Measurements from ENCODE around the gene GPR152. TPM values are rescaled to one million over a fixed set of nuclear protein-coding genes. Genes with fewer than 3 reads are reported as not detected.
A peak's percentile ranks its signal among the peaks of the same experiment; 100 is the strongest.

The GPR152 gene
- total and polyA plus RNA-seq, 5 donors from 2014 or later = 0.13 to 0.84 (median 0.35) TPM; not detected in 1

DNA sequence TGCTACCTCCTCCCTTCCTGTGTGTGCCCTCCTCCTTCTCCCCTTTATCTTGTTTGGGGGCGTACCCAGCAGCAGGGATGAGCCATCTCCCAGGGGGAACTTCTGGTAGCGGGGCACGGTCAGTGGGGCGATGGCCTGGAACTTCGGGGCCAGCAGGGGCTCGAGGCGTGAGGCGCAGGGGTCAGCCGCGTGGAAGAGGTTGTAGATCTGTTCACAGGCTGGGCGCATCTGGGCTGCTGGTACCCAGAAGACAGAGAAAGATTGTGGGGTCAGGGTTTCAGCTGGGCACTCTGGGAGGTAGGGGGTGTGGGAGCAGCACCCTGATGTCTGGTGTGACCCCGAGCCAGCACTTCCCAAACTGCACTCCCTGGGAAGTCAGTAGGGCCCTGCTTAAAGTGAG lies 43.6 kb upstream of the GPR152 start:
- Histone ChIP-seq H3K9me3 (ENCODE audit: control insufficient read depth in 2 of 2, low read length in 2 of 2) (no peaks in the 10 kb centered on the region), H3K4me3 (ENCODE audit: low read depth, low read length) (no peak overlapping the region), H3K36me3 (ENCODE audit: control insufficient read depth, insufficient read depth, low read length) (peaks cover 57% of the 10 kb centered on the region), H3K27ac (ENCODE audit: insufficient read depth, low read length, poor library complexity, severe bottlenecking) (no peak overlapping the region), H3K4me1 (ENCODE audit: control insufficient read depth, insufficient read depth, low read length, poor library complexity, severe bottlenecking) (no peaks in the 10 kb centered on the region), H3K27me3 (ENCODE audit: control insufficient read depth, insufficient read depth, low read length) (no peaks in the 10 kb centered on the region)
- Mint-ChIP-seq H3K9me3 (no peaks in the 10 kb centered on the region), H3K27me3 (no peaks in the 10 kb centered on the region), H3K4me1 (peaks cover 3 to 11% (median 7%) of the 10 kb centered on the region in 4 donors), H3K36me3 (peaks cover 7% of the 10 kb centered on the region), H3K27ac (no peak overlapping the region), H3K4me3 (no peak overlapping the region)
- ATAC-seq (ENCODE audit: low read depth in 2 of 2) = no peak
- no peak for DNase-seq

GRCh38 chr11:67495234-67496005 lies 42.9 kb upstream of the GPR152 start:
- H3K9me3 Mint-ChIP-seq = no peaks in the 10 kb centered on the region
- H3K36me3 Mint-ChIP-seq = peaks cover under 1% of the 10 kb centered on the region
- Histone ChIP-seq H3K27me3 (ENCODE audit: control insufficient read depth, insufficient read depth, low read length) (no peaks in the 10 kb centered on the region), H3K4me3 (ENCODE audit: low read depth, low read length) (no peak overlapping the region), H3K9me3 (ENCODE audit: control insufficient read depth in 2 of 2, low read length in 2 of 2) (no peaks in the 10 kb centered on the region), H3K4me1 (ENCODE audit: control insufficient read depth, insufficient read depth, low read length, poor library complexity, severe bottlenecking) (peaks cover under 1% of the 10 kb centered on the region), H3K27ac (ENCODE audit: insufficient read depth, low read length, poor library complexity, severe bottlenecking) (no peak overlapping the region), H3K36me3 (ENCODE audit: control insufficient read depth, insufficient read depth, low read length) (peaks cover 58% of the 10 kb centered on the region)
- peaks cover 0 to 6% (median under 1%) of the 10 kb centered on the region in 4 donors for H3K4me1 Mint-ChIP-seq
- ATAC-seq (ENCODE audit: low read depth in 2 of 2) (no peak), DNase-seq (no peak)
- peak overlapping the region in 1 of 3 donors; percentile 40 for H3K27ac Mint-ChIP-seq
- H3K27me3 Mint-ChIP-seq = no peaks in the 10 kb centered on the region
- no peak overlapping the region for H3K4me3 Mint-ChIP-seq

- Mint-ChIP-seq H3K36me3 (peaks cover 3% of the 10 kb centered on the region), H3K27me3 (no peaks in the 10 kb centered on the region), H3K4me3 (no peak overlapping the region), H3K27ac (peak overlapping the region in 1 of 3 donors; percentile 38), H3K4me1 (peaks cover 0 to 13% (median 3%) of the 10 kb centered on the region in 4 donors), H3K9me3 (no peaks in the 10 kb centered on the region)
- Histone ChIP-seq H3K4me1 (ENCODE audit: control insufficient read depth, insufficient read depth, low read length, poor library complexity, severe bottlenecking) (peaks cover 3% of the 10 kb centered on the region), H3K4me3 (ENCODE audit: low read depth, low read length) (no peak overlapping the region), H3K27ac (ENCODE audit: insufficient read depth, low read length, poor library complexity, severe bottlenecking) (no peak overlapping the region), H3K36me3 (ENCODE audit: control insufficient read depth, insufficient read depth, low read length) (peaks cover 58% of the 10 kb centered on the region), H3K27me3 (ENCODE audit: control insufficient read depth, insufficient read depth, low read length) (no peaks in the 10 kb centered on the region), H3K9me3 (ENCODE audit: control insufficient read depth in 2 of 2, low read length in 2 of 2) (no peaks in the 10 kb centered on the region)
- DNase-seq (no peak), ATAC-seq (ENCODE audit: low read depth in 2 of 2) (no peak)
Measured at GRCh38 chr11:67494371-67495233, 42.1 kb upstream of the GPR152 start.

- Histone ChIP-seq H3K36me3 (ENCODE audit: control insufficient read depth, insufficient read depth, low read length) (peaks cover 62% of the 10 kb centered on the region), H3K4me3 (ENCODE audit: low read depth, low read length) (no peak overlapping the region), H3K4me1 (ENCODE audit: control insufficient read depth, insufficient read depth, low read length, poor library complexity, severe bottlenecking) (peaks cover 5% of the 10 kb centered on the region), H3K27ac (ENCODE audit: insufficient read depth, low read length, poor library complexity, severe bottlenecking) (no peak overlapping the region), H3K9me3 (ENCODE audit: control insufficient read depth in 2 of 2, low read length in 2 of 2) (no peaks in the 10 kb centered on the region), H3K27me3 (ENCODE audit: control insufficient read depth, insufficient read depth, low read length) (no peaks in the 10 kb centered on the region)
- DNase-seq (no peak), ATAC-seq (ENCODE audit: low read depth in 2 of 2) (no peak)
- H3K27ac Mint-ChIP-seq = no peak overlapping the region
- H3K4me3 Mint-ChIP-seq = no peak overlapping the region
- H3K9me3 Mint-ChIP-seq = no peaks in the 10 kb centered on the region
- H3K36me3 Mint-ChIP-seq = peaks cover 5% of the 10 kb centered on the region
- peaks cover 0 to 17% (median 6%) of the 10 kb centered on the region in 4 donors for H3K4me1 Mint-ChIP-seq
- H3K27me3 Mint-ChIP-seq = no peaks in the 10 kb centered on the region
Measured at GRCh38 chr11:67493548-67494370, 41.2 kb upstream of the GPR152 start.

DNA sequence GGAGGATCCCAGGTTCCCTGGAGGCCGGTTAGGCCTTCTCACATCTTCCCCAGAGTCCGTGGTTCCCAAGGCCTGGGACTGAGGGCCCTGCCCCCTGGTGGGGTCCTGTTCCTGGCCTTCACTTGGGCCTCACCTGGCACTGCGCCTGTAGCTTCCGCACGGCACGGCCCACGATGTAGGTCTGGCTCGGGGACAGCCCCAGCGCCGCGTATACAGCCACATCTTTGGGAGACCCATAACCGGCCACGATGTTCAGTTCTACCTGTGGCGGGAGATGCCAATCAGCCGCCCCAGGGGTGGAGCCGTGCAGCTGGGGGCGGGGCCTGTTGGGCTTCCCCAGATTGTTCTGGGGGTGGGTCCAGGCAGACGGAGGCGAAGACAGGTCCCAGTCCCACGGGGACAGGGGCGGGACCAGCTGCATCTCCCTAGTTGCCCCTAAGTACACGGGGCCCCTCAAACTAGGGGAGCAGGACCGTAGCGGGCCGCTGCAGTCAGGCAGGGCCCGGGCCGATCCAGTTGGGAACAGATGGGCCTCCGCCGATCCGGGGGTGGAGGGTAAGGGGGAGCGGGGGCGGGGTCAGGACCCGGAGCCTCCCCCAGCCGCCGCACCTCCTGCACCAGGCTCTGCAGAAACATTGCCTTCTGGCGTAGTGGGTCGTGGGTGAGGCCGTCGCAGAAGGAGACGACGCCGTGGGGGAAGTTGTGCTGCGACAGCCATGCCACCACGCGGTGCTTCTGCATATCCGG lies 40.4 kb upstream of the GPR152 start:
- Histone ChIP-seq H3K4me3 (ENCODE audit: low read depth, low read length) (no peak overlapping the region), H3K36me3 (ENCODE audit: control insufficient read depth, insufficient read depth, low read length) (peaks cover 62% of the 10 kb centered on the region), H3K27ac (ENCODE audit: insufficient read depth, low read length, poor library complexity, severe bottlenecking) (peak overlapping the region; percentile 25), H3K4me1 (ENCODE audit: control insufficient read depth, insufficient read depth, low read length, poor library complexity, severe bottlenecking) (peaks cover 13% of the 10 kb centered on the region), H3K27me3 (ENCODE audit: control insufficient read depth, insufficient read depth, low read length) (no peaks in the 10 kb centered on the region), H3K9me3 (ENCODE audit: control insufficient read depth in 2 of 2, low read length in 2 of 2) (no peaks in the 10 kb centered on the region)
- DNase-seq (no peak), ATAC-seq (ENCODE audit: low read depth in 2 of 2) (no peak)
- no peak overlapping the region for H3K27ac Mint-ChIP-seq
- H3K4me1 Mint-ChIP-seq = peaks cover 0 to 25% (median 10%) of the 10 kb centered on the region in 4 donors
- H3K27me3 Mint-ChIP-seq = peaks cover 3% of the 10 kb centered on the region
- no peak overlapping the region for H3K4me3 Mint-ChIP-seq
- no peaks in the 10 kb centered on the region for H3K9me3 Mint-ChIP-seq
- H3K36me3 Mint-ChIP-seq = peaks cover 6% of the 10 kb centered on the region

GRCh38 chr11:67492069-67492727 lies 39.7 kb upstream of the GPR152 start:
- Histone ChIP-seq H3K27me3 (ENCODE audit: control insufficient read depth, insufficient read depth, low read length) (no peaks in the 10 kb centered on the region), H3K4me1 (ENCODE audit: control insufficient read depth, insufficient read depth, low read length, poor library complexity, severe bottlenecking) (peaks cover 21% of the 10 kb centered on the region), H3K36me3 (ENCODE audit: control insufficient read depth, insufficient read depth, low read length) (peaks cover 65% of the 10 kb centered on the region), H3K4me3 (ENCODE audit: low read depth, low read length) (no peak overlapping the region), H3K9me3 (ENCODE audit: control insufficient read depth in 2 of 2, low read length in 2 of 2) (no peaks in the 10 kb centered on the region), H3K27ac (ENCODE audit: insufficient read depth, low read length, poor library complexity, severe bottlenecking) (peak overlapping the region; percentile 25)
- no peaks in the 10 kb centered on the region for H3K9me3 Mint-ChIP-seq
- ATAC-seq (ENCODE audit: low read depth in 2 of 2) (no peak), DNase-seq (no peak)
- no peak overlapping the region for H3K4me3 Mint-ChIP-seq
- H3K27me3 Mint-ChIP-seq = peaks cover 4% of the 10 kb centered on the region
- H3K27ac Mint-ChIP-seq = no peak overlapping the region
- H3K36me3 Mint-ChIP-seq = peaks cover 13% of the 10 kb centered on the region
- H3K4me1 Mint-ChIP-seq = peaks cover 0 to 32% (median 17%) of the 10 kb centered on the region in 4 donors

Measured in CD4-positive, CD25-positive, alpha-beta regulatory T cell (primary cell).